NCI-H526 treated with DMSO at 0.1 percent for 48 hours (cell line): Measurements from ENCODE around the gene BCS1L.
A peak's percentile ranks its signal among the peaks of the same experiment; 100 is the strongest.

Experiments
- DNase-seq: peaks from one replicate; lab custom pipeline; 2025; lab: John Stamatoyannopoulos, UW

Gene BCS1L, protein sequence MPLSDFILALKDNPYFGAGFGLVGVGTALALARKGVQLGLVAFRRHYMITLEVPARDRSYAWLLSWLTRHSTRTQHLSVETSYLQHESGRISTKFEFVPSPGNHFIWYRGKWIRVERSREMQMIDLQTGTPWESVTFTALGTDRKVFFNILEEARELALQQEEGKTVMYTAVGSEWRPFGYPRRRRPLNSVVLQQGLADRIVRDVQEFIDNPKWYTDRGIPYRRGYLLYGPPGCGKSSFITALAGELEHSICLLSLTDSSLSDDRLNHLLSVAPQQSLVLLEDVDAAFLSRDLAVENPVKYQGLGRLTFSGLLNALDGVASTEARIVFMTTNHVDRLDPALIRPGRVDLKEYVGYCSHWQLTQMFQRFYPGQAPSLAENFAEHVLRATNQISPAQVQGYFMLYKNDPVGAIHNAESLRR

DNA sequence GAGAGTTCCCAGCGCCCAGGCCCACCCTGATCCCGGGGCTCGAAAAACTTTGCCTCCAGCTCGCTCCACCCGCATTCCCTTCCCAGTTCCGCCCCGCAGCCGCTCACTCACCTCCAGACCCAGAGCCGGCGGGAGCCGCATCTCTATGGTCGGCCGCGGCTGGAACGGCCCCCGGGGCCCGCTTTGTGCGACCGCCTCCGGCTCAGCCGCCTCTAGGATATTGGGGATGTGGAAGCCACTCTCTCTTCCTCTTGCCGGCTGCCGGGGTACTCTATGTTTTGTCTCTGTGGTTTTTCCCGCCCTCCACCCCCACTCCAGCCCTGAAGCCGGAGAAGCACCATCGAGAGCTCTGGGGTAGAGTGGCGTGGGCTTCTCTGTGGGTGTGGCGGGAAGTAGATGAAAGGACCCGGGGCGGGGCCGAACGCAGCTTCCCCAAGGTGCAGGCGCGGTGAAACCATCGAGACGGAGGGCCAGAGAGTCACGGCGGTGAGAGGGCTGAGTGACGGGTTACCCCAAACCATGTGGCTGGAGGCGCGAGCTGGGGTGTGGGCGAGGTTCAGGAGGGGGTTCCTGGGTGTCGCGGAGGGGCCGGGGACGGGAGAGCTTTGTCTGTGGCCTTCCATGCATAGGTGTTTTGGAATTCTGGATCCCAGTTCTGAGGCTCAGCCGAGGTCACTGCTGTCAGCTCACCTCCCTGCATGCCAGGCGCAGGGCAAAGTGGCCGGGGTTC lies at the start of gene BCS1L, which contains the start of gene ZNF142:
Gene BCS1L (plus strand): TSS at position 426 of the 730 bp plus-strand sequence. CDS start 1,305 bp downstream, outside the sequence.
Gene ZNF142 (minus strand): TSS at position 366 of the 730 bp plus-strand sequence. CDS start 3,194 bp downstream, outside the sequence.
- peak; percentile 86 for DNase-seq

DNA sequence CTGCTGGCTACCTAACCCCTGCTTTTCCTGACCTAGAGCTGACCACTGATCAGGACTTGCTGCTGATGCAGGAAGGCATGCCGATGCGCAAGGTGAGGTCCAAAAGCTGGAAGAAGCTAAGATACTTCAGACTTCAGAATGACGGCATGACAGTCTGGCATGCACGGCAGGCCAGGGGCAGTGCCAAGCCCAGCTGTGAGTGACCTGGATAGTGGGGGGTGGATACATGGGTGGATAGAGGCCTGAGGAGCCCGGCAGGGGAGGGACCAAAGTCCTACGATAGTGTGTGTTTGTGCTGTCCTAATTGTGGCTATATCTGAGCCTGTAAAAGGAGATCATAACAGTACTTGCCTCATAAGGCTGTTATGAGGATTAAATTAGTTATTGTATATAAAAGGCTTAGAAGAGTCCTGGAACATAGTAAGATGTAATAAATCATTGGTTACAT lies 43.6 kb upstream of the BCS1L start:
- DNase-seq, result no peak

DNA sequence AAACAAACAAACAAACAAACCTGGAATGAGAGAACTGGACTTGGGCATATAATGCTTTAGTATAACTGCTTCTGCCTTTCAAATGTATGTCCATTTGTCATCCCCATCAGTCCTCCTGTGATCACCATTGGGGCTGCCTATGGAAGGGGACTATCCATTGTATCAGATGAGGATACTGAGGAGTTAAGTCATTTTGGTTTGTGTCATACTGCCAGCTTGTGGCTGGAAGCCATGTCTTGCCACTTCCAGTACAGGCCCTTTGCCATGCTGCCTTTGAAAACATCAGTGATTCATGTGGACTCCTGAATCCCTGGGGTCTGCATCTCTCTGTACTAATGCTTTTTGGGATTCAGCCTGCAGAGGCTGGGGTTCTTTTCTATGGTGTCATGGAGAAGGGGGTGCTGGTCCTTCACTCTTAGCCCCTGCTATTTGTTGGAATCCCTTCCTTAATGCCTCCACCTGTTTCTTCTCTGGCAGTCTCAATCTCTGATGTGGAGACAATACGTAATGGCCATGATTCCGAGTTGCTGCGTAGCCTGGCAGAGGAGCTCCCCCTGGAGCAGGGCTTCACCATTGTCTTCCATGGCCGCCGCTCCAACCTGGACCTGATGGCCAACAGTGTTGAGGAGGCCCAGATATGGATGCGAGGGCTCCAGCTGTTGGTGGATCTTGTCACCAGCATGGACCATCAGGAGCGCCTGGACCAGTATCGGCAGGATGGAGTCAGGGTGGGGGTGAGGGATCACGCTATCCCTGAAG lies 41.2 kb upstream of the BCS1L start:
- no peak for DNase-seq

DNA sequence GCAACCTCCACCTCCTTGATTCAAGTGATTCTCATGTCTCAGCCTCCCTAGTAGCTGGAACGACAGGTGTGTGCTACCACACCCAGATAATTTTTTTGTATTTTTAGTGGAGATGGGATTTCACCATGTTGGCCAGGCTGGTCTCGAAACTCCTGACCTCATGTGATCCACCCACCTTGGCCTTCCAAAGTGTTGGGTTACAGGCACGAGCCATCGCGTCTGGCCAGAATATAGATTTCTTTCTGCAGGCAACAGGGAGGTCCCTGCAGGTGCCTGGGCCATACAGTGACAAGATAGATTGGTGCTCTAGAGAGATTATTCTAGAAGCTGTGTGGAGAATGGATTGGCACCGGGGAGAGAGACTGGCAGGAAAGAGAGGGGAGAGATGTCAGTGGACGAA lies 38.5 kb upstream of the BCS1L start:
- DNase-seq, result no peak

DNA sequence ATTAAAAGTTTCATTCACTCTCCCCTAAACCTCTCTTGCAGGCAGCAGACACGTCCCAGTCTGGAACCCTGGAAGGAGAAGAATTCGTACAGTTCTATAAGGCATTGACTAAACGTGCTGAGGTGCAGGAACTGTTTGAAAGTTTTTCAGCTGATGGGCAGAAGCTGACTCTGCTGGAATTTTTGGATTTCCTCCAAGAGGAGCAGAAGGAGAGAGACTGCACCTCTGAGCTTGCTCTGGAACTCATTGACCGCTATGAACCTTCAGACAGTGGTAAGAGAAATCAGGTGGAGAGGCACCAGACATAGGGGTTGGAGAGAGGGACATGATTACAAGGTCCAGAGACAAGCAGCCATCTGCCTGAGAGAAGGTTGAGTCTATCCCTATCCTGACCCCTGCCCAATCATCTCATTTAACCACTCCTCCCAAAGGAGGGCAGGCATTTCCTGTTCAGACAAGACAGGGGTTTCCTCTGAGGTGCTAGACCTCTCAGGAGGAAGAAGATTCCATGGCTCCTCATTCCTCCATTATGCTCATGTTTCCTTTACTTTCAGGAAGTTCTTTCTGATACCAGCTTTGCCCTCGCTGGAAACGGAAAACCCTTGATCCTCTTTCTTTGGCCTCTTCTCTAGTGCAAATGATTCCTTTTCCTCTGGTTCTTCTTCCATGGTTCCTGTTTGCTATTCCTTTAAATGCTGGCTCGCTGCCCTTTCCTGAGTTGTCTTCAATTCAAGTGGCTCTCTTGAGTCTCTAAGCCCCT lies 36.7 kb upstream of the BCS1L start:
- DNase-seq, result no peak

DNA sequence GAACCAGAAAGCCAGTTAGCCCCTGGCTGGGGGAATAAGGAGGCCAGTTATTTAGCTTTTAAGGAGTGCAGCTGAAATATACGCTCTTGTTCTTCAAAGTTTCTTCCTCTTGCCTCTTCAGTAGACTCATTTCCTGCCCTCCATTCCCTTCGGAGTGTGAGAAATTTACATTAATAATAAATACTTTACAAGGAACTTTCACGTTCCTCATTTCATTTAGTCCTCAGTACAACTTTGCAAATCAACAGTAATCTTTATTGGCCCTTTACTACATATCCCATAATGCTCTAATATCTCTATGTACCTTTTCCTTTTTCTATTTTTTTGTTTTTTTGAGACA lies 36.1 kb upstream of the BCS1L start:
- no peak for DNase-seq

DNA sequence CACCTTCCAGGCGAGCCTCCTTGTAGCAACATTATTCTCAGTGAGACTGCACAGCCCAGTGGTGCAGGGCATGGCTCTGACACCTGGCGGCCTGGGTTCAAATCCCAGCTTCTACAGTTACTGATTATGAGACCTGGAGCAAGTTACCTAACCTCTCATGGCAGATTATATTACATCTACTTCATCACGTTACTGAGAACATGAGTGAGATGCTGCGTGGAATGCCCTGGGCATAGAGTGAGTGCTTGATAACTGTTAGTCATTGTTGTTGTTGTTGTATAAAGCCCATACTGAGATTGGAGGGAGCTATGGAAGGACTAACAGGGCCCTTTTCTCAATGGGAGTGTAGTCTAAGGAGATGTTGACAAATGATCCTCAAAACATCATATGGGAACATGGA lies 33.1 kb upstream of the BCS1L start:
- DNase-seq, result no peak

DNA sequence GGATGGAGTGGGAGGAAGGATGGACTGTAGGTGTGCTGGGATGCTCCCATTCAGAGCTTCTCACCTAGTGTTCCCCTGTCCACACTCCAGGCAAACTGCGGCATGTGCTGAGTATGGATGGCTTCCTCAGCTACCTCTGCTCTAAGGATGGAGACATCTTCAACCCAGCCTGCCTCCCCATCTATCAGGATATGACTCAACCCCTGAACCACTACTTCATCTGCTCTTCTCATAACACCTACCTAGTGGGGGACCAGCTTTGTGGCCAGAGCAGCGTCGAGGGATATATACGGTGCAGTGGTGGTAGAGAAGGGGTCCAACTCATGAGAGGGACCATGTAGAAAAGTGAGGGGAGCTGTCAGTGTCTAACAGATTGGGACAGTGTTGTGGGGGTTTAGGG lies 31.5 kb upstream of the BCS1L start:
- no peak for DNase-seq

DNA sequence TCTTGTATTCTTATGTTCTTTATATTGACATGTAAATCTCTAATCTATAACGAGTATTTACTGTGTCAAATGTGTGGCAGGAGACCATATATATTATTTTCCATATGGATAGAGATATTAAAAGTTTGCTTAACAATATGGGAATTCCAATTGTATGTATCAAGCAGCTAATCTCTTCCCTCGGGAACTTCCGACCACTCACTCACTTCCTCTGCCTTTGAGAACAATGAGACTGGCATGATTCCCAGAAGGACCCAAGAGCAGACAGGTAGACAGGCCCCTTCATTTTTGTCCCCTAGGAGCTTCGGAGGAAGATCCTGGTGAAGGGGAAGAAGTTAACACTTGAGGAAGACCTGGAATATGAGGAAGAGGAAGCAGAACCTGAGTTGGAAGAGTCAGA lies 27.6 kb upstream of the BCS1L start:
- no peak for DNase-seq

DNA sequence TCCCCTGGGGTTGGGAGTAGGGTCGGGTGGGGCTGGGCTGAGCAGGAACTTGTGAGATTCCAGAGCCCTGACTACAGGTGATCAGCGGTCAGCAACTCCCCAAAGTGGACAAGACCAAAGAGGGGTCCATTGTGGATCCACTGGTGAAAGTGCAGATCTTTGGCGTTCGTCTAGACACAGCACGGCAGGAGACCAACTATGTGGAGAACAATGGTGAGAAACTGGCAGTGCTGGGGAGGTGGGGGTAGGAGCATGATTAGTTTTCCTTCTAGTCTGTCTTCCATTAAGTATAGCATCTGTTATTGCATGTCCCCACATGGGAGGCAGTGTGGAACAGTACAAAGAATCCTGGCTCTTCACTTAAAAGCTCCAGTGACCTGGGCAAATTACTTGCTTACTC lies 23.8 kb upstream of the BCS1L start:
- DNase-seq, result no peak

DNA sequence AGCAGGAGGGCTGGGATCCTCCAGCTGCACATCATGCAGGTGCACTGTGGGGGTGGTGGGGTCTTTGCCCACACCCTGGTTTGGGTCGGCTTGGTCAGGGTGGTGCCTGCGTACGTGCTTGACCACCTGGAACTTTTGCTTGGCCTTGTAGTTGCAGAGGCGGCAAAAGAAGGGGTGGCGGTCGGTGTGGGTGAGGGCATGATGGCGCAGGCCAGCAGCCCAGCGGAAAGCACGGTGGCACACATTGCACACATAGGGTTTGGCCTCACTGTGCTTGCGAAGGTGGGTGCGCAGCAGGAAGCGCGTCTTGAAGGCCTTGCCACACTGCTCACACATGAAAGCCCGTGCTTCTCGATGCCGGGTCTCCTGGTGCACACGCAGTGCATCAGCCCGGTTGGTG lies 21.1 kb upstream of the BCS1L start:
- no peak for DNase-seq

DNA sequence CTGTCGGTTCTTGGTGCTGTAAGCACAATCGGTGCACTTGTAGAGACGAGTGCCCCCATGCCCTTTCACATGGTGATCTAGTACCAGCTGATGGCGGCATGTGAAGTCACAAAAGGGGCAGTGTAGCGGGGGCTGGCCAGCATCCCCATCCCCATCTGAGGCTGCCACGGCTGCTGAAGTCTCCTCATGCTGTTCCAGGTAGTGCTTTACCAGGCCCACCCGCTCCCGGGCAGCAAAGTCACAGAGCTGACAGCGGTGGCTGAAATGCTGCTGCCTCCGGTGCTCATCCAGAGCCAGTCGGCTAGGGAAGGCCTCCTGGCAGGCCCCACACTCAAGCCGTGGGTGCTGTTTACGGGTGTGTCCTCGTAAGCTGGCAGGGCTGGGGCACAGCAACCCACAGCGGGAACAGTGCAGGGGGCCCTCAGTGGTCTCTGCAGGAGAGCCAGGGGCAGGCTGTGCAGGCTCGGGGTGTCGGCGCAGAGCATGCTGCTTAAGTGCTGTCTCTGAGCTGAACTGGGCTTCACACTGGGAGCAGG lies 17.3 kb upstream of the BCS1L start:
- DNase-seq, result no peak

DNA sequence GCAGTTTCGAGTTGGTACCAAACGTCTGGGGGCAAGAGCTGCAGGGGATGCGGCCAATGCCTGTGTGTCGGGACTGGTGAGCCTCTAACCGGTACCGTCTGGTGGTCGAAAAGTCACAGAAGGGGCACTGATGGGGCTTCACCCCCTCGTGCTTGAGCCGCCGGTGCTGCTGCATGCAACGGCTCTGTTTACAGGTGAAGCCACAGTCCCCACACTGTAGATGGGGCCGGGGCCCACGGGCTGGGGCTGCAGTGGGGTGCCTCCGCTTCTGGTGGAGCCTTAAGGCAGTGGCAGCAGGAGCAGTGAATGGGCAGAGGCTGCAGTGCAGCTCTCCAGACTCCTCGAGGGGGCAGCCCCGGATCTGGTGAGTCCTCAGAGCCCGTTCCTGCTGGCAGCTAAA lies 16.7 kb upstream of the BCS1L start:
- DNase-seq, result no peak

DNA sequence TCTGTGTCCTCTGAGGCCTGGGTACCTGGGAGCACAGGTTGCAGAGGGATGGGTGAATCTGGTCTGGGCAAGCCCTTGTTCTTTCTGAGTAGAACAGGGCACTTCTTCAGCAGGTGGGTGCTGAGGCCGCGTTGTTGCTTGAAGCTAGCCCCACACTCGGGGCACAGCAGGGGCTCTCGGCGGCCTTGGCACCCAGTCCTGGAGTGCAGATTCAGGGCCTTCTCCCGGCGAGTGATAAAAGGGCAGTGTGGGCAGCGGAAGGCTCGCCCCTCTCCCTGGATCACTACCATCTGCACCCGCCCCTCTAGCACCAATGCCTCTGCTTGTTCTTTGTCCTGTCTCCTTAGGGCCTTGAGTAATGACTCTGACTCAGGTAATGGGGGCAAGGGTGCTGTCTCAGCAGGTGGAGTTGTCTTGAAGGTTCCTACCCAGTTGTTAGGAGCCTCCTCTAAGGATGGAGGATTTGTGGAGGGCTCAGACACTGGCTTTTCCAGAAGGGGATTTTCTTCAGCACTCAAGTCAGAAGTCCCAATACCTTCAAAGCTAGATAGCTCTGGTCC lies 15.7 kb upstream of the BCS1L start:
- no peak for DNase-seq

DNA sequence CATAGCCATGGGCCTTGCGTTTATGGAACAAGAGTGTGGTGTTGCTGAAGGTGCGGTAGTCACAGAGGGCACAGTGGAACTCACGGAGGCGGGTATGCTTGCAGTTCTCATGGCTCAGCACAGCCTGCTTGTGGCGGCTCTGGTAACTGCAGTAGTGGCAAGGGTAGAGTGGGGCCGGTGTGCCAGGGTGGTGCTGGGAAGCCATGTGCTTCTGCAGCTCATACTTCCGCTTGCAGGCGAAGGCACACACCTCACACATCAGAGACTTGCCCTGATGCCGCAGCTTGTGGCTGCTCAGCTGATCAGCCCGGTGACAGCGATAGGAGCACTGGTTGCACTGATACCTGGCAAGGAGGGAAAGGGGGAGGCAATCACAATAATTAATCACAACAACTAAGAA lies 14.8 kb upstream of the BCS1L start:
- no peak for DNase-seq

DNA sequence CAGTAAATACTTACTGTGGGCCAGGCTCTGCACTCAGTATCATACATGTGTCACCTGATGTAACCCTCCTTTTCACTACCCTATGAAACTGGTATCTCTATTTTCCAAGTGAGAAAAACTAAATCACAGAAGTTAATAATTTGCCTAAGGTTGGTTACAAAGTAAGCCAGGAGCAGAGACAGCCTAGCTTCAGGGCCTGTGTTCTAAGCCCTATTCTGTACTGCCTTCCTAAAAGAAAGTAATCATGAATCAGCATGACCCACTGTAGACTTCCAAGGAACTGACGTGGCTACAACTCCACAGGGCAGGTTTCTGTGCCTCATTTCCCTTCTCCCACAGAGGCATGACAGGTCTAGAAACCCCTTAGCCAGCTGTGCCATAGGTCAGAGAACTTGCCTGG lies 14.4 kb upstream of the BCS1L start:
- no peak for DNase-seq

DNA sequence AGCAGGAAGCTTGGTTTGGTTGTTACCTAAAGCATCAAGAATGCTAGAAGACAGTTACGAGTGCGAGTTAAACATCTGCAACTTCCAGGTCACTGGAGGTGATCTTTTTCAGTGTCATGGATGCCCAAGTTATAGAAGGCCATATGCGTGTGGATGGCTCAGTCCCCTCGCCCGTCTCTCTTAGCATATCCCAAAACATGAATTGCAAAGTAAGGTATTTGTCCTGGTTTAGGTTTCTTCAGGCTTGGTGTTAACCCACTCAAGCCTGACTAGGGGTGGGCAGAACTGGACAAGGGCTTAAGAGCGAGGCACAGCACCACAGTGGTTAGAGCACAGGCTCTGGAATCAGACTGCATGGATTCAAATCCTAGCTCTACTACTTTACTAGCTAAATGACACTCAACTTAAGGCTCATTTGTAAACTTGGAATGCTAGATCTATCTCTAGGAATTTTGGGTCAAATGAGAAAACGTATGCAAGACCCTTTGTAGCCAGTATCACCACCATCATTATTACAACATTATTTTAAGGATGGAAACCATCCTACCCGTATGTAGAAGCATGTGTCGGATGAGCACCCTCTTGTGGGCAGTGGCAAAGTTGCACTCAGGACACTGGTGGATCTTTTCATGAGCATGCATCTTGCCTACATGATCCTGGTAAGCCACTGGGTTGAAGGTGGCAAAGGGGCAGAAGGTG lies 11.2 kb upstream of the BCS1L start:
- no peak for DNase-seq

DNA sequence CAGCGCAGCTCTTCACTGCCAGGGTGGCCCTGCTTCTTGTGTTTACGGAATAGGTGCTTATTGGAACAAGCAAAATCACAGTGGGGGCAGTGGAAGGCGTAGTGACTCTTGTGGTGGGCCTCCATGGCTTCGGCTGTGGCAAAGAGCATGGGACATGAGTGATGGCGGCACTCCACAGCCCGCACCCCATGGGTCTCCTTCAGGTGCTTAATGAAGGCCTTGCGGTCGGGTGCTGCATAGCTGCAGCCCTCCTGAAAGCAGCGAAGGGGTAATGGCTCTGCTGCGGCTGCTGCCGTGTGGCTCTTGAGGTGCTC lies 10.7 kb upstream of the BCS1L start:
- no peak for DNase-seq

DNA sequence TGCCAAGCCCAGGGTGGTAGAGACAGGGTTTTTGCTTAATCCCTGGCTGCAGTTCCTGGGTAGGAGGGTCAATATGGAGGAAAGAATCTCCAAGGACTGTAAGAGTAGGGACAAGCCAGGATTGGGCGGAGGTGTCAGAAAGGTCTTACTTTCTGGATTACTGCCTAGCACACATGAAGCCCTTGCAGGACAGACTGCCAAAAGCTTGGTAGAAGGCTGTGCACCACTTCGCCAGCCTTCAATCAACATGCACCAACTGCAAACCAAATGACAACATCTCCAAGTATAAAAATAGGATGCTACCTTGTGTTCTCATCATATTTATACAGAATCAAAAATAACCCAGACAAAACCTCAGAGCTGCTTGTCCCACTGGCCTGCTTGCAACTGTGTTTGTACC lies 3.7 kb upstream of the BCS1L start:
- no peak for DNase-seq

DNA sequence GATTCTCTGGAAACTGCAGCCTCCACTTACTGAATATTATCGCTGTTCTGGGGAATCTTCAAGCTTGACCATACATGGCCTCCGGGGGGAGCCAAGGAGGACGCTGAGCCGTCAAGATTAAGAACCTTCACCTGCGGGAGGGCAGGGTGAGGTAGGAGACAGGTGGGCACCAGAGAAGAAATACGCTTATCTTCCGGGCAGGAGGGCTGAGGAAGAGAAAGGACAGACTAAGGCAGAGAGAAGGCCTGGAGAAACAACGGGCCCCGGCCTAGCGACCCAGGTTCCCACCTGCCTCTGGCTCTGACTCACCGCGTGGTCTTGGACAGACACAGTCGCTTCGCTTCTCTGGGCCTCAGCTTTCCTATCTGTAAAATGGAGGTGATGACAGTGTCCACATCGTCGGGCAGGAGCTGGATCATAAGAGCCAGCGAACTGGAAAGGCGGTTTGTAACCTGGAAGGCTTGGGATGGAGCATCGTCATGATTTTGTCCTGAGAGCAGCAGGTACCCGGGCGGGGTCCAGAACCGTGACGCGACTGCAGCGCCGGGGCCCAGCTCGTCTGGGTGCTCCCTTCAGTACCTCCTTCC lies 719 bp upstream of the BCS1L start:
- peak; percentile 12 for DNase-seq

DNA sequence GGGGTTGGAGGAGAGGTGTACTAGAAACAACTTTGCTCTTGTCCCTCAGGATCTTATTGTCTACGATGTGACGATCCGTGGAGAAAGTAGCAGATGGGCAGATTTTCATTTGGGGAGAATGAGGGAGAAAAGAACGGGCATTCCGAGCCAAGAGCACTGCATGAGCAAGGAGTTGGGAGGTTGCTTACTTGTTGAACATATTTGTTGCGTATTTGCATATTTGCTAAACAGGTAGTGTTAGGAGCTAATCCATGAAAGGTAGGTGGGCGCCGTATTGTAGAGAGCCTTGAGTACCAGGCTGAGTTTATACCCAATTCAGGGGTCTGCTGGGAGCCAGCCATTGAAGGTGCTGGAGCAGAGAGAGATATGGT lies 490 bp downstream of the BCS1L start:
- DNase-seq, result no peak
